GM18909 (cell line): ENCODE data around the gene CCR7.

Experiments
- ATAC-seq: cut with Tn5 transposase; IDR thresholded peaks from one replicate; pipeline ENCODE4 v1.9.1; 2021; ENCODE audit warnings: mild to moderate bottlenecking; ENCODE audit not compliant: unreplicated experiment, poor library complexity

Gene CCR7

DNA sequence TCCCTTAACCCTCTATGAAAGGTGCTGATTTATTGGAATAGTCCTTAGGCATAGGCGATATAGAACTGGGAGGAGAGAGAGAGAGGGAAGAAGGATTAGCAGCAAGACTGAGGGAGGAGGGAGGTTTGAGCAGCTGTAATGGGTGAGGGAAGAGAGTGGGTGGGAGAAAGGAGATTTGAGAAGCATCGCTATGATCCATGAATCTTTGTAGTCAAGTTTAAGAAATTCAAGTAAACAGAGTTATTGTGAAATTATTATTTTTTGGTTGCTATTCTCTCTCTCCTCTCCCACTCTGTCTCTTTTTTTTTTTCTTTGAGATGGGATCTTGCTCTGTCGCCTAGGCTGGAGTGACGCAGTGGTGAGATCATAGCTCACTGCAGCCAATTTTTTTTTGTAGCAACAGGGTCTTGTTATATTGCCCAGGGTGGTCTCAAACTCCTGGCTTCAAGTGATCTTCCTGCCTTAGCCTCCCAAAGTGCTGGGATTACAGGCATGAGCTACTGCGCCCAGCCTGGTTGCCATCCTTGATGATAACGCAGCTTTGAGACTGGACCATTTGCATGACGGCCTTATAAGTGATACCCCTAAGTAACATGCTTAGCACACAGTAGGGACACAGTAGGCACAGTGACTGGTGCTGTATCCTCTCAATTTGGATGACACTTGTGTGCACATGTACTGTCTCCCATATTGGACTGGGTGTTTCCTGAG lies 42.9 kb downstream of the CCR7 start:
- ATAC-seq = no peak

DNA sequence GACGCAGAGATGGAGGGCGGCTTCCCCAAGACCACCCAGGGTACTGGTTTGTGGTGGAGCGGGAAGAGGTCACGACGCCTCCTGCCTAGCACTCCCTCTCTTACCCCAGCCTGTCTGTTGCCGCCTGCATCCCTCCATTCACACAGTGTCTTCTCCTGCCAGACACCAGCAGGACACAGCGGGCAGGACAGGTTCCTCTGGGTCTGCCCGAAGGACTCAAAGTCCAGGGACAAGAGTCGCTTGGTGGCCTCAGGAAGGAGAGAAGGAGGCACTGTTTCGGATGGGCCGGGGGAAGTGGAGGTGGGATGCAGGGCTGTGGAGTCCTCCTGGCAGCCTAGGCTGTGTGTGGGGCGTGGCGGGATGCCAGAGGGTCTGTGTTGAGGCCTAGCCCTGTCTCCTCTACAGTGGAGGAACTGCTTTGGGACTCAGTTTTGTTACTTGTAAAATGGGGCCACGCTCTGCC lies 44.2 kb downstream of the CCR7 start:
- no peak for ATAC-seq

DNA sequence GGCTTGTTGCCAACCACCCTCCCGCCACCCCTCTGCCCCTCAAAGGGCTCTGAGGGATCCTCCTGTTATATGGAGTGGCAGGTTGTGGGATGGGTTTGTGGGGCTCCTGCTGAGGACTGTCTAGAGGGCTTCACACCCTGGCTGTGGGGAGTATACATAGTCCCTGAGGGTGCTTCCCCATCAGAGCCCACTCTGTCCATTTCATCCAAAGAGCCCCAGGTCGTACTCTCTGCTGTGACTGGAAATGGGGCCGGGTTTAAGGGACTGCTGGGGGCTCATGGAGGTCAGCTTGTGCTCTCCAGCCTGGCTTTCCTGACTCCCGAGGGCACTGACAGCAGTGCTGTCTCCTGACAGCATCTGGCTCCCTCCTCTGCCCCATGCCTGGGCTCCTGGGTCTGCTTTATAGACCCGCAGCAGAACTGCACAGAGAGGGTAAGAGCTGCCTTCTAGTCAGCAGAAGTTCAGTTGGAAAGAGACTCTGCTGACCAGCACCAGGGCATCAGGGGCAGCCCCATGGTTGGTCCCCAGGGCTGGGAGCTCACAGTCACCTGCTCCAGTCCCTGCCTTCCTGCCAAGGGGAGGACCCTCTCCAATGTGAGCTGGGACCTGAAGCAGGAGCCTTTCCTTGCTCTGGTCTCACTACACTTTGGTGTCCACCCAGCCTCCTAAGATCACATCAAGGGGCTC lies 46.0 kb downstream of the CCR7 start:
- ATAC-seq = no peak

DNA sequence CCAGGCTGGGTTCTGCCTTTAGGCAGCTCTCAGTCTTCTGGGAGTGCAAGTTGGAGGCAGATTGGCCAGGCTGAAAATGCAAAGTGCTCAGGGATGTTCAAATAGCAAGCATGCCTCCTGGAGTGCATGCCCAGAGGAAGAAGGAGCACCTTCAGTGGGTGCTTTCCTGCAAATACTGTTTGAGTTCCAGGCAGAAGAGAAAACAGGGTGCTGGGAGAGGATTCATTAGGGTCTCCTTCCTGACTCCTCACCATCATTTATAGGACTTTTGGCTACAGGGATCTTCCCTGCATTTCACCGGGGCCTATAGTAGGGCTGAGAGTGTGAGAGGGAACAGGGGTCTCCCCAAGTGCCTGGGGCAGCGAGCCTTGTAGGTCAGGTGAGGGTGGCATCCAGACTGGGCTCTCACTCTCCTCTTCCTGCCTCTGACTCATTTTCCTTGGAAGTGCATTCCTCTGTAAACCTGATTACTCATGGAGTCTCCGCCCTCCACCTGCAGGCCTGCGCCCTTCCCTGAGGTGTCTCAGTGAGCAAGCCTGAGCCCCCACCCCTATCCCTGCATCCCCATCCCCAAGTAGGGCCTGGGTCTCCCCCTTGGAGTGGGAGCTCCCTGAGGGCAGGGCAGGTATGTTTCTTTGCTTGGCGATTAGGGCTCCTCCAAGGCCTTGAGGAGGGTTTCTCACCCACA lies 46.7 kb downstream of the CCR7 start:
- no peak for ATAC-seq

DNA sequence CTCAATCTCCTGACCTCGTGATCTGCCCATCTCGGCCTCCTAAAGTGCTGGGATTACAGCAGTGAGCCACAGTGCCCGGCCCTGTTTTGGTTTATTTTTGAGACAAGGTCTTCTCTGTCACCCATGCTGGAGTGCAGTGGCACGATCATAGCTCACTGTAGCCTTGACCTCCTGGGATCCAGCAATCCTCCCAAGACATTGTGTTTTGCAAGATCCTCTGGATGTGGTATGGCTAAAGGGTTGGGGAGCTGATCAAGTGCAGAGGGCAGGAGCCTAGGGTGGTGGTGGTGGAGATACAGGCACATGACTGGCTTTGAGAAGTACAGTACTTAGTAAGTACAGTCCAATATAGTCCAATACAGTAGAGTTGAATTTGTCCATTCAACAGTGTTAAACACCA lies 47.3 kb downstream of the CCR7 start:
- ATAC-seq = no peak

DNA sequence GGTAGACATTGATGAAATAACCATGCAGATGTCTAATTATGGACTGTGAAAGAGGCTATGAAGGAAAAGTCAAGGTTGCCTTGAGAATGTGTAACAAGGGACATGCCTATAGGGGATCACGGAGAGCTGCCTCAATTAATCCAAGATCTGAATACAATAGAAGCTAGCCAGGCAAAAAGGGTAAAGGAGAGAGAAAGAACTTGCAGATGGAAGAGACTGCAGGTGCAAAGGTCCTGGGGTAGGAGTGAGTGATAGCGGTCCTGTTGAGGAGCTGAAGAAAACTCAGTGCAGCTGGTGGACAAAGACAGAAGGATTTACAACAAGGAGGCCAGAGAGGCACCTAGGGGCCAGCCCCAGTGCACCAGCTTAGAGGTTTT lies 48.0 kb downstream of the CCR7 start:
- no peak for ATAC-seq

DNA sequence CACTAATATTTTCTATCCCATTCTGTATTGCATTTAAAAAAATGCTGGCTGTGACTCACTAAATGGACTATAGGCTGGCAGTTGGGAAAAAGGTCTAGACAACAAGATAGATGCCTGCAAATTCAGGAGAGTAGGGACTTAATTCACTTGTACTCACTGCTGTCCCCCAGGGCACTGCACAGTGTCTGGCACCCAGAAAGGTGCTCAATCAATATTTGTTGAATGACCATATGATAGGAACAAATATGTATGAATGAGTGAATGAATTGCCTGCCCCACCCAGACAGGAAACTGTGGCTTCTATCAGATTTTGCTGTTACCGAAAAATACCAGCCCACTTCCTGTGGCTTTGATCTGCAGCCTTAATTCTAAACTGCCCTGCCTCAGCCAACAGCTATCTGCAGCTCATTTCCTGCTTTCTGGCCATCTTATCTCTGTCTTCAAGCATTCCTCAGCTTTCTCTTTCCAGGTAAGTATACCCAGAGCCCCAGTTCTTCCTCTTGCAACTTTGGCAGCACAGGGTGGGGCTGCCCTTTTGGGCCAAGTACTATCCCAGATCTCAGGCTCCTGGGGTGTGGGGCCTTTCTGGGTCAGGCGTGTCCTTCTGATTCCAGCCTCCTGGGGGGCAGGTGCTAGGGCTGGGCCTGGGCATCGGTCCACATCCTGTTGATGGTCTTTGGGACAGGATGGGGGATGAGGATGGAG lies 48.5 kb downstream of the CCR7 start:
- peak; percentile 68 for ATAC-seq

DNA sequence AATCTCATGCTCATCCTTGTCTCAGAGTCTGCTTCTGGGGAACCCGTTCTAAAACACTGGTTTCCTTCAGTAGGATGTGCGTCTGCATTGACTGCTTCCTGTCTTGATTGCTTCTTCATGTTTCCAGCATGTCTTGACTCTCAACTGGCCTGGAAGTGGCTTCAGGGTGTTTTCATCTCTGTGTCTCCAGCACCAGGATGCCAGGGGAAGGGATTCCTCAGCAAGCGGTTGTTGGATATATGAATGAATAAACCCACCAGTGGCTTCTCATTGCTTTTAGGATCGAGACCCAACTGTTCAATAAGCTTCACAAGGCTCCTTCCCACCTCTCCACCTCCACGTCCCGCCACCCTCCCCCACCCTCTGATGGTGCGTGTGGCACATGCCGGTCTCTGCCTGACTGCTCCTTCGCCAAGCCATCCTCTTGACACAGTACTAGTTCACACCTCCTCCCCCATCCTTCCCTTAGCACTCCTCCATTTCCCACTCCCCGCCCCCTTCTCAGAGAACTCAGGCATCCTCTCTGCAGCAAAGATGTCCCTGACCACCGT lies 49.7 kb downstream of the CCR7 start:
- no peak for ATAC-seq

DNA sequence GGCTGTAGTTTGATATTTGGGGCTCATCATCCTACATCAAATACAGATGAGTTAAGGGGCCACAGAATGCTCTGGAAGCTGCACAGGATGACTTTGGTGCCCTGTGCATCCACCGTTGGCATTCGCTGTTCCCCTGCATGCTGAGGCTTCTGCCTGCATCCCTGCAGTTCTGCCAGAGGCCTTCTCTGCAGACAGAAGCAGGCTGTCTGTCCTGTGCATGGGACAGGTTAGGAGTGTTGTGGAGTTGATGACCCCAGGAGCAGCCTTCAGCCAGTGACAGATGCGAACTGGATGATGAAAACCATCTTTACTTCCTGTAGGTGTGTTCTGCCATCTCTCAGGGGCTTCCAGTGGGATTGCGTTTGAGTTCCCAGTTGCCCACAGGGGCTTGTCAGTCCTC lies 50.3 kb downstream of the CCR7 start:
- ATAC-seq = no peak

DNA sequence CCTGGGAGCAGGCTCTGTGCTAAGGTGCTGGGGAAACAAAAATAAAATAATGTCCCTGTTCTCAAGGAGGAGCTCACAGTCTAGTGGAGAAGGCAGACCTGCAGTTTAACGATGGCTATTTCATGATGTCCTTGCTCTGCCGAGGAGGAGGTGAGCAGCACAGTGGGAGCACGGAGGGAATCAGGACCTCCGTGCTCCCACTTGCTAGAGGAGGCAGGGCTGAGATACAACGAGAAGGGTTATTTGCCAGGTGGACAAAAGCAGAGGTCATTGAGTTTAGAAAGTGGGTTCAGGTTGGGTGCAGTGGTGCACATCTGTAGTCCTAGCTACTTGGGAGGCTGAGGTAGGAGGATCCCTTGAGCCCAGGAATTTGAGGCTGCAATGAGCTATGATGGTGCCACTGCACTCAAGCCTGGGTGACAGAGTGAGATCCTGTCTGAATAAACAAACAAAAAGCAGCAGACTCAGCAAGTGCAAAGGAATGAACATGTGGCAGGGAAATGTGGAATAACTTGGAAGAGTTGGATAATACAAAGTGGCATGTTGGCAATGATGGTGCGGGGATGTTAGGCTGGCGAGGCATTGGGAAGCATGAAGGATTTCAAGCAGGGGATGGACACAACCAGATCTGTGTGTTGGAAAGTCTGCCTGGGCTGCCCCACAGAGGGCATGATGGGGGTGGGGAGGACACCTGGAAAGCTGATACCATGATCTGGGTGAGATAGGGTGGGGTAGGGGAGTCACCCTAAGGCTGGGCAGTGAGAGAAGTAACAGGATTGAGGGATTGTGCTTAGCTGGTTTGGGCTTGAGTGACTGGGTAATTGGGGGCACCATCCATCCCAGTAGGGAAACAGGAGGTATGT lies 51.0 kb downstream of the CCR7 start:
- ATAC-seq = no peak

DNA sequence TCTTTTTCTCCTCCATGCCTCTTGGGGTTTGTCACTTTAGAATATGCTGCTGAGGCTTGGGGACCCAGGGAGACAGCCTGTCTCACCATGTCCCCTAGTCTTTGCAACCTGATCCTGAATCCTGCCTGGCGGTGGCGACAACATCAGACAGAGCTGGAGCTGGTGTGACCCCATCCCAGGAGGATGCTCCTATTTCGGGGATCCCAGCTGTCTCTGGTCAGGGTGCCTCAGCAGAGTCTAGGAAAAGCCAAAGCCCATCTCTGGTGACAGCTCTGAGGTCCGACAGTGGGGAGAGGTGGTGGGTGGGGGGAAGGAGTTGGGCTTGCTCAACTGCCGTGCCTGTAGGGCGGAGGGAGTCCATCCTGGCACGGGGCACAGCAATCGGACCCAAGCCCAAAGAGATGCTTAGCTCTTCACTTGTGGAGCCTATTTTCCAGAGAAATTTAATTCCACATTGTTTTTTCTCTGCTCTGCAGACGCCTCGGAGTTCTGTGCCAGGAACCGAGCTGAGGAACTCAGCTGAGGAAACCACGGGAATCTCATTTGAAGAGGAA lies 53.5 kb downstream of the CCR7 start:
- ATAC-seq = no peak

DNA sequence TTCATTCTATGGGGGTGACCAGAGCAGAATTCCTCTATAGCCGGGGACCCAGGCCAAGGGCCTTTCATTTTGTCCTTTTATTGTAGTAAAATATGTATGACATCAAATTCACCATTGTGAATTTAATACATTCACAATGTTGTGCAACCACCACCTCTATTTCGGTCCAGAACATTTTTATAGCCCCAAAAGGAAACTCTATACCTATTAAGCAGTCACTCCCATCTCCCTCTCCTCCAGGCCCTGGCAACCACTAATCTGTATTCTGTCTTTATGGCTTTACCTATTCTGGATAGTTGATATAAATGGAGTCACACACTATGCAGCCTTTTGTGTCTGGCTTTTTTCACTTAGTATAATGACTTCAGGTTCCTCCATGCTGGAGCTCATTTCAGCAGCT lies 54.1 kb downstream of the CCR7 start:
- no peak for ATAC-seq

DNA sequence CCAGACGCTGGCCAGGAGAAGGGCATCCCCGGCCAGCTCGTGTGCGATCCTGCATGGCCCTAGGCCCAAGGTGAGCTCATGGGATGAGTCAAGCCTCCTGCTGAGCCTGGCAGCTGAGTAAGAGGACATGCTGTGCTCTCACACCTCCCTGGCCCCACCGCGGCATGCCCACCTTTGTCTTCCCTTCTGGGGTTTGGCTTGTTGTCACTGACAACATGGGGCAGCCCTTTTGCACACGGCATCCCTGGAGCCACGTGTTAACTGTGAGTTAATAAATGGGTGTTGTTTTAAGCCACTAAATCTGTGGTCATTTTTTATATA lies 55.0 kb downstream of the CCR7 start:
- no peak for ATAC-seq

DNA sequence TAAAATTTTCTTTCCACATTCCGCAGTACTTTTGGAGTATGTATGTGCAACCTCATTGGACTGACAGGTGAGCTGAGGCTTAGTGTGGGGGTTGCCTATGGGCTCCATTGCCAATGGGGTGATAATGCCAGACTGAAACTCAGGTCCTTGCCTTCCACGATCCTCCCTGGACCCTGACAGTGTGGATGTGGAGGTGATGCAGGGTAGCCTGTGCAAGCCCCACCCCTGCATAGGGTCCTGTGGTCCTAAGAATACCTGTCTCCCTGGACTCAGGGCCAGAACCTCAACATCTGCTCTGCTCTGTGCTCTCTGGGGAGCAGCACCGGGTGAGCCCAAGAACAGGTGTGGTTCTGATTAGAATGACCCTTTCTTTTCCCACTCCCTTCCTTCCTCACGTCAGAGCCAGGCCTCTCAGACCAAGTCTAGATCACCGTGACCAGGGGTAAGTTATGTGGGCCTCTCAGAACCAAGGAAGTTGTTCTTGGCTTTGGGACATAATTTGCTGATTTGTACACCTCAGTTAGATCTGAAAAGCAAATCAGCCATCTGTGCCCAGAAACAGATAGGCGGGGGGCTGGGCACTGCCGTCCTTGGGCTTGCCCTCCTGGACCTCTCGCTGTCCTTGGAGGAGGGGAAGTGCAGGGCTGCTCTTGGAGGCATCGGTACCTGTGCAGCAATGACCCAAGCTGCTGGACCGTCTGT lies 55.5 kb downstream of the CCR7 start:
- ATAC-seq = no peak

DNA sequence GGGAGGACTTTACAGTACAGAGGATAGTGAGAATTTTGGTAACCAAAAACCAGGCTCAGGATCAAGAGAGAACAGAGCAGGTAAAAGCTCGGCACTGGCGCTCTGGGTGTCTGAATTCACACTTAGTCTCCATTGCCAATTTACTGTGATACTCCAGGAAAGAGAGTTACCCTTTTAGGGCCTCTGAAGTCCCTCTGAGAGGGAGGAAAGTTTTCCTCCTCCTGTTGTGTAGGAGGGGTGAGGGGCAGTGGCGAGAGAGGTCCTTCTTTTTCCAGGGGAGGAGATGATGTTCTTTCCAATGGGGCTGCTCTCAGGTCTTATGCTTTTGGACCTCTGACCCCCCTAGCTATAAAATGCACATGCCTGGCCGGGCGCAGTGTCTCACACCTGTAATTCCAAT lies 58.5 kb downstream of the CCR7 start:
- no peak for ATAC-seq
